DMS153 treated with DMSO at 0.1 percent for 48 hours (cell line): ENCODE data around the gene OTUD1.

Source experiments
- DNase-seq: peaks from one replicate; lab custom pipeline; 2025; ENCODE audit not compliant: unreplicated experiment; lab: John Stamatoyannopoulos, UW

Gene OTUD1

DNA sequence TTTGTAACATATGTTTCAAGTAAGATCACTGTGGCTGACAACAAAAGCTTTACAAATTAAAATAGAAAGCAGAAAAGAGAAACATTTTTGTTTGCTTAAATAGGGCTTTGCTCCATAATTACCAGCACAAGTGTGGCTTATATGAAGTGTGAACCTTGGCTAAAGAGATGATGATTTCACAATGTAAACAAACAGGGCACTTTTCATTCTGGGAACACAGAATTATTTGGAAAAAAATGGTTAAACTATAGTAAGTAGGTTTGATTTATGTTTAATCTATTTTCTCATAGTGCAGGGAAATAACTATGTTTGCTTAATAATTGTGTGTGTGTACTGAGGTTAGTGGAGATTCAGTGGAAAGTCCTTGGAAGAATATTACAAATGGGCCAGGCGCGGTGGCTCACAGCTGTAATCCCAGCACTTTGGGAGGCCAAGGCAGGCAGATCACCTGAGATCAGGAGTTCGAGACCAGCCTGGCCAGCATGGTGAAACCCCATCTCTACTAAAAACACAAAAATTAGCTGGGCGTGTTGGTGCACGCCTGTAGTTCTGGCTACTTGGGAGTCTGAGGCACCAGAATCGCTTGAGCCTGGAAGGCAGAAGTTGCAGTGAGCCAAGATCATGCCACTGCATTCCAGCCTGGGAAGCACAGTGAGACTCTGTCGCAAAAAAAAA lies 19.1 kb upstream of the OTUD1 start:
- DNase-seq, result no peak

DNA sequence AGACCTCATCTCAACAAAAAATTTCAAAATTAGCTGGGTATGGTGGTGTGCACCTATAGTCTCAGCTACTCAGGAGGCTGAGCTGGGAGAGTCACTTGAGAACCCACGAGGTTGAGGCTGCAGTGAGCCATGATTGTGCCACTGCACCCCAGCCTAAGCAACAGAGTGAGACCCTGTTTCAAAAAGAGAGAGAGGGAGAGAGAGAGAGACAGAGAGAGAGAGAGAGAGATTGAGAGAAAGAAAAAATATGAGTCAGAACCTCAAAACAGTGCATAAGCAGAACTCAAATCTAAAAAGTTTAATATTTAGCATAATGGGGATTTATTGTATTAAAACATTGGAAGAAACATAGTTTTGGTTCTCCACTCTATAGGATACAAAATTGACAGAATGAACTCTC lies 17.5 kb upstream of the OTUD1 start:
- no peak for DNase-seq

DNA sequence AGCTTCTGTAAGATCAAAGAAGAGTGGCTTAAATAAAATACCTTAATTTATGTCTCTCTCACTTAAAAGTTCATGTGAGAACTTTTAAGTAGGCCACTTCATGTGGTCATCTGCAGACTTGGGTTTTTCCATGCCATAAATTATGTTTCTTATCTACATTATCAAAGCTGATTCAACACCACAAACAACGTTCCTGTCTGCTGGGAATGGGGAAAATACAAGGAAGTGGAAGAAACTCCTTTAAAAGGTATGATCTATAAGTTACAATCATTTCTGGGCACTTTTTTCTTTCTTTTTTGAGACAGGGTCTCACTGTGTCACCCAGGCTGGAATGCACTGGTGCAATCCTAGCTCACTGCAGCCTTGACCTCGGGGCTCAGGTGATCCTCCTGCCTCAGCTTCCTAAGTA lies 16.9 kb upstream of the OTUD1 start:
- DNase-seq, result no peak

DNA sequence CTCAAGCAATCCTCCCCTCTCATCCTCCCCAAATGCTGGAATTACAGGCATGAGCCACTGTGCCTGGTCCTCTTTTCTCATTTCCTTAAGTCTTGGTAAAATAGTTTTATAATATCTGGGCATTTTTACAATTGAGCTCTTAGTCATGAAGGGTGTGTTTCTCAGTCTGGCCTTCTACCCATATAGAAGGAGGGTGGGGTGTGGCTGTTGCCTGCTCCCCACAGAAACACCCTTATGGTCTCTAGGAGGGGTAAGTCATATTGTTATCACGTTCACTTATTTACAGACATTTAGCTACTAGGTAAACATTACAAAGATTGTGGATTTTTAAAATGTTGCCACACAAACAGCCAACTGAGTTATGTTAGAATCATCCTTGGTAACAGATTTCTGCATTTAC lies 6.7 kb upstream of the OTUD1 start:
- DNase-seq, result no peak

DNA sequence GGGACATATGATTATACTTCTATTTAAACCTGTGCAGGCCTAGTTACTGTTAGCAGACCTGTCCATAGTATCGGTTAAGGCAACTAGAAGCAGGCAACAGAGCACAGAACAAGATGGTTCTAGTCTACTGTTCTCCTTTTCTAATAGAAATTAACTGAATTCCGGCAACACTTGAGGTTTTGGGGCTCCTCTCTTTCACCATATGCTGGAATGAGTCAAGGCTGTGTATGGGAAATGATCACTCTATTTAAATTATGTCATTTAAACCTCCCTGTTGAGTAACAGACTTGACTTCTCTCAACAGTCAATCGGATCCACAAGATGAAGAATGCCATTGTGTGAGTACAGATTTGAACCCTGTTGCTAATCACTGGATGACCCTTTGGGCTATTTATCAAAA lies 6.2 kb upstream of the OTUD1 start:
- DNase-seq, result no peak

DNA sequence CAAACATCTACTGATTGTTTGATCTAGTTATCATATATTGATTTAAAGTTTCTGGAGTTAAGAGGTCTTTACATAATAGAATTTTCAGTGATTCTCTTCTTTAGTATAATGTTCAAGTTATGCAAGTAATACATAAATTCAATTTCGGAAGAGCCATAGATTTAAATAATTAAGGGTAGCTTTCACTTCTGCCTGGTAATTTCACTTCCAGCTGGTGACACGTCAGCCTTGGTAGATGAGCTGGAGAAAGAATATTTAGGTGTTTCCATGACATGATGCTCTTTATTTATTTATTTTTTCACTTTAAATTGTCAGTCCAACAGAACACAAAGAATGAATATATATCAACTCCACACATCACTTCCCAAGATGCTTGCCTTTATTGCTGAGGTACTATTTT lies 5.2 kb upstream of the OTUD1 start:
- no peak for DNase-seq

DNA sequence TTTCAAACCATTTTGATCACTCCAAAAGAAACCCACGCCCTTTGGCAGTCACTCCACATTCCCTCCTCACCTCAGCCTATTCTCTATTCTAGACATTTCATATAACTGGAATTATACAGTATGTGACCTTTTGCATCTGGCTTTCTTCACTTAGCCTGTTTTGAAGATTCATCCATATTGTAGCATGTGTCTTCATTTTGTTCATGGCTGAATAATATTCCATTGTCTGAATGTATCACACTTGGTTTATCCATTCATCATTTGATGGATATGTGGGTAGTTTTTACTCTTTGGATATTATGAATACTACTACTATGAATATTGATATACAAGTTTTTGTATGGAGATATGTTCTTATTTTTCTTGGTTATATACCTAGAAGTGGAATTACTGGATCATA lies 3.5 kb upstream of the OTUD1 start:
- DNase-seq, result no peak

DNA sequence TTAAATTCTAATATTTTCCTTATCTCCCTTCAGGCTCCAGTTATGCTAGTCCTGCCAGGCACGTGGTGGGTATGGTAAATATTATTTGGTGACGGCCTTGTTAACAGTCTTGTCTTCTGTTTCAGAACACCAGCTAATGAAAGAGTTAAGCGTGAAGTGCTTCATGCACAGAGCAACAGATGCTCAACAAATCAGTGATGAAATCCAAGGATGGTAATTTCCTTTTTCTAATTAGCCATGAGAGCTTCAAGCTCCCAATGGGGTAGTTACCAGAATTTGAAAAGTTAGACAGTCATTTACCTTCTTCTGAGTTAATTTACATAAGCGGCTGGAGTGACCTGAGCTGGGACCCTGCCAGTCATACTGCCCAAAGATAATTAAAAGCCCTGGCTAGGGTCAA lies 1.9 kb upstream of the OTUD1 start:
- DNase-seq, result no peak

DNA sequence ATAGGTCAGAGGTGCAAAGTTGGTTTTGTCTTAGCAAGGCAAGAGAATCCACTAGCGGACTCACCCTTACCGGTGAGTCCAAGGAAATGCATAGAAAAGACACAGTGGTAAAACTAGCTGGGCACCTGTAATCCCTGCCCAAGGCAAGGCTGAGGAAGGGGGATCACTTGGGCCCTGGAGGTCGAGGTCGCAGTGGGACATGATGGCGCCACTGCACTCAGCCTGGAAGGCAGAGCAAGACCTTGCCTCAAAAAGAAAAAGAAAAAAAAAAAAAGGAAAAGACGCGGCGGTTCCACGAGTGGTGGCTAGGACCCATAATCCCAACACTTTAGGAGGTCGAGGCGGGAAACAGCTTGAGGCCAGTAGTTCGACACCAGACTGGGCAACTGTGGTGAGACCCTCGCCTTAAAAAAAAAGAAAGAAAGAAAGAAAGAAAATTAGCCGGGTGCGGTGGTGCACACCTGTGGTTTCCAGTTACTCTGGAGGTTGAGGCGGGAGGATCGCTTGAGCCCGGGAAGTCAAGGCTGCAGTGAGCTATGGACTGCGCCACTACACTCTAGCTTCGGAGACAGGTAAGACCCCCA lies 820 bp upstream of the OTUD1 start:
- DNase-seq, result no peak

DNA sequence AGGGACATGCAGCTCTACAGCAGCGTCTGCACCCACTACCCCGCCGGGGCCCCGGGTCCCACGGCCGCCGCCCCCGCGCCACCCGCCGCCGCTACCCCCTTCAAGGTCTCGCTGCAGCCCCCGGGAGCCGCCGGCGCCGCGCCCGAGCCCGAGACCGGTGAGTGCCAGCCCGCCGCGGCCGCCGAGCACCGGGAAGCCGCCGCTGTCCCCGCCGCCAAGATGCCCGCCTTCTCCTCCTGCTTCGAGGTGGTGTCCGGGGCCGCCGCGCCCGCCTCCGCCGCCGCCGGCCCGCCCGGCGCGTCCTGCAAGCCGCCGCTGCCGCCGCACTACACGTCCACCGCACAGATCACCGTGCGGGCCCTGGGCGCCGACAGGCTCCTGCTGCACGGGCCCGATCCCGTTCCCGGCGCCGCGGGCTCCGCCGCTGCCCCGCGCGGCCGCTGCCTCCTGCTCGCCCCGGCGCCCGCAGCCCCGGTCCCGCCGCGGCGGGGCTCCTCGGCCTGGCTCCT lies 631 bp downstream of the OTUD1 start:
- no peak for DNase-seq

DNA sequence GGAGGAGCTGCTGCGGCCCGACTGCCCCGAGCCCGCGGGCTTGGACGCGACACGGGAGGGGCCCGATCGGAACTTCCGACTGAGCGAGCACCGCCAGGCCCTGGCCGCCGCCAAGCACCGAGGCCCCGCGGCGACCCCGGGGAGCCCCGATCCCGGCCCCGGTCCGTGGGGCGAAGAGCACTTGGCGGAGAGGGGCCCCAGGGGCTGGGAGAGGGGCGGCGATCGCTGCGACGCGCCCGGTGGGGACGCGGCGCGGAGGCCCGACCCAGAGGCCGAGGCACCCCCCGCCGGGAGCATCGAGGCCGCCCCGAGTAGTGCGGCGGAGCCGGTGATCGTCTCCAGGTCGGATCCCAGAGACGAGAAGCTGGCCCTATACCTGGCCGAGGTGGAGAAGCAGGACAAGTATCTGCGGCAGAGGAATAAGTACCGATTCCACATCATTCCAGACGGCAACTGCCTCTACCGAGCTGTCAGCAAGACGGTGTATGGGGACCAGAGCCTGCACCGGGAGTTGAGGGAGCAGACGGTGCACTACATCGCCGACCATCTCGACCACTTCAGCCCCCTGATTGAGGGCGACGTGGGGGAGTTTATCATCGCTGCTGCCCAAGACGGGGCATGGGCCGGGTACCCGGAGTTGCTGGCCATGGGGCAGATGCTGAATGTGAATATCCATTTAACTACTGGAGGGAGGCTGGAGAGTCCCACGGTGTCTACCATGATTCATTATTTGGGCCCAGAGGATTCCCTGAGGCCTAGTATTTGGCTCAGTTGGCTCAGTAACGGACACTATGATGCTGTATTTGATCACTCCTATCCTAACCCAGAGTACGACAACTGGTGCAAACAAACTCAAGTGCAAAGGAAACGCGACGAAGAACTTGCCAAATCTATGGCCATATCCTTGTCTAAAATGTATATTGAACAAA lies 1.4 kb downstream of the OTUD1 start:
- DNase-seq, result no peak

DNA sequence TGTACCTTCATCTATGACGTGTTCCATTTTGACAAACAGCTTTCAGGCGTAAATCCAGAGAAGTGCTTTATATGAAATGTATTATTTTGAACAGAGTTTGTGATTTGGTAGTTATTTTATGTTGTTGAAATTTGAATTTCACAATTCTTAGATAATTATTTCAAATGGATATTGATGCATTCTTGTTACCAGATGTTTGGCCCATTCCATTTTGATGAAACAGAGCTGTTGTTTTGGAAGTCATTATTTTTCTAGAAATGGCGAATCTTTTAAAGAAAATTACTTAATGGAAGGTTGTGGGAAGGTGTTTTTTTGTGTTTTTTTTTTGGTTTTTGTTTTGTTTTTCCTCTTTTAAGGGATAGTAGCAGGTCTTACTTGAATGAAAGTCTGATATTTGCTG lies 2.4 kb downstream of the OTUD1 start:
- no peak for DNase-seq

DNA sequence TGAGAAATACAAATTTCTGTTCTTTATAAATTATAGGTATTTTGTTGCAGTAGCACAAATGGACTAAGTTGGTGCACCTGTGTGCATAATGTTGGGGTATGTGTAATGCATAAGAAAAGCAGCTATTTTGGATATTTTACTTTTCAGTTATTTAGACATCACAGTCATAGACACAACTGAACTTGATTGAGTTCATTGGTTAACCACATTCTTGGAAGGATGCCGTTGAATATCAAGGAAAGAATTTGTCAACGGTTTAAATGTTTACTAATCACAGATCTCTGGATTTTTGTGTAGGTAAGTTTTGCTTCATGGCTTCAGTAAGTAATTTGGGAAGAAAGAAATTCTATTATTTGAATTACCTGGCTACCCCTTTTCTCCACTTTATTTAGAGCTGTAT lies 4.1 kb downstream of the OTUD1 start:
- DNase-seq, result no peak

DNA sequence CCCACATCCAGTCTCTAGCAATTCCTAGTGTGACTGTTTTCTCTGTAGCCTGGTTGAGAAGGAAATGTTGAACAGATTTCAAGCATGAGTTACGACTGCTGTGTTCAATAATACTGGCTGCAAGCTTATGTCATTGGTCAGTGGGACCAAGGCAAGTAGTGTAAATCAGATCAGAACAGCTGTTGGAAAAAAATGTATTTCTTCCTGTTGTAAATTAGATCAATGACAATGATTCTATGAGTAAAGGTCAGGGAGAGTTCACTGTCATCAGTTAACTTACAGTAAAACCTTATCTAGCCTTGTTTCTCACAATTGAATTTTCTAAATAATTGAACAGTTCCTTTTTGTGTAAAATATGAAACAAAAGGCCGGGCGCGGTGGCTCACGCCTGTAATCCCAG lies 6.7 kb downstream of the OTUD1 start:
- DNase-seq, result no peak

DNA sequence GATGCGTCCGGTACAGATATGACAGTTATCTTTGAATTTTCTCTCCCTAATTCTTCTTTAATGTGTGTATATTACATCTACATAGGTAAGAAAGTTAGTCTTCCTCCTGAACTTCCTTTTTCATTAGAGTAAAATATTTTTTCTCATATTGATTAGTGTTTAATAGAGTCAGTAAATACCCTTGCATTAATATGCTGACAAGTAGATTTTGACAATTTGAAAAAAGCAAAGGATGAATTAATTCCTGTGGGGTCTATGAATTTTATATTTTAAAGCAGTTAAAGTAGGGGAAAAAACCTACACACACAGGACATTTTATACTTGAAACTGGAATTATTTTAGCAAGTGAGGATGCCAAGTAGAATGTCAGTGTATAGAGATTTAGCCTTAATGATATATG lies 9.4 kb downstream of the OTUD1 start:
- DNase-seq, result no peak

DNA sequence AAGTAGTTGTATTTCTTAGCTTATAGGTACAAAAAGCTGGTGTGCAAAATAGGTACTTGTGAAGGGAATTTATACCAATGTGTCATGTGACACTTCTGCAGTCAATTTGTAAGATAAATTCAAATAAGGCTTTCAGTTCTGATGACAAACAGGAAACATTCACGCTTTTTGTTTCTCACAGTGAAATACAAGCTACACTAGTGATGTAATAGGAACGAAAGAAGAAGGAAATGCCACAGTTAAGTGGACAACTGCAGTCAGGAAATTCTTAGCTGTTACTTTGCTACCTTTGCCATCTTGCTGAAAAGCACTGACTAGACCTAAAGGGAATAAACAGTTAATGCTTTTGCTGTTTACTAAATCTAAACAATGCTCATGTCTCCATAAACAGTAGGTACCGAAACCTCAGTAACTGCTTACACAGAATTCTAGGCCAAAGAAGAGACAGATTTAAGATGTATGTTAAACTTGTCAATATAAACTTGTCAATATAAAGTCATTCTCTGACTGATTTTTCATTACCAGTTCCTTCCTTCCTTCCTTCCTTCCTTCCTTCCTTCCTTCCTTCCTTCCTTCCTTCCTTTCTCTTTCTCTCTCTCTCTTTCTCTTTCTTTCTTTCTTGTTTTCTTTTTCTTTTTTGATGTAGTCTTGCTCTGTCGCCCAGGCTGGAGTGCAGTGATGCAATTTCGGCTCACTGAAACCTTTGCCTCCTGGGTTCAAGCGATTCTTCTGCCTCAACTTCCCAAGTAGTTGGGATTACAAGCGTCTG lies 10.1 kb downstream of the OTUD1 start:
- no peak for DNase-seq

DNA sequence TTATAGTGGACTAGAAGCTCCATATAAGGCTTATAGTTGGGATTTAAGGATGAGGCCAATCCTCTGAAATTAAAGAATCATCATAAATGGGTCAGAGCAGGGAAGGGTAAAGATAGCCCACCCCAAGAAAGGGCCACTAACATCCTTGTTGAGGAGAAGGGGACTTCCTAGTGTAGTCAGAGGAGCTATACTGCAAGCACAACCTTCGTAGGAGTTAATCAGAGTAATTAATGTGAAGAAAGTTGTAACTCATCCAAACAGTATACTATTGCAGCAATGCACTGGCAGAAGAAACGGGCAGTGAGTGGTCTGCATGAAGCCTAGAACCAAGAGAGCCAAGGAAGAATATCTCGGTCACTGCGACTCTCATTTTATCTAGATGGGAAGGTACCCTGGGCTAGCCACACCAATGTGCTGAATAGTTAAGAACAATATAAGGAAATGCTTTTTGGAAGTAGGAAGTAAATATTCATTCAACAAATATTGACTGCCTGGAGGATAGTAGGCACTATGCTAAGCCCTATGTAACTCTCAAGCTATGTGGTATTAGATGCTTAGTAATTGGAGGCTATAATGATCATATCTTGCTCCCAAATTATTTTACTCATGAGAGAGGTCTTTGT lies 13.3 kb downstream of the OTUD1 start:
- DNase-seq, result no peak

DNA sequence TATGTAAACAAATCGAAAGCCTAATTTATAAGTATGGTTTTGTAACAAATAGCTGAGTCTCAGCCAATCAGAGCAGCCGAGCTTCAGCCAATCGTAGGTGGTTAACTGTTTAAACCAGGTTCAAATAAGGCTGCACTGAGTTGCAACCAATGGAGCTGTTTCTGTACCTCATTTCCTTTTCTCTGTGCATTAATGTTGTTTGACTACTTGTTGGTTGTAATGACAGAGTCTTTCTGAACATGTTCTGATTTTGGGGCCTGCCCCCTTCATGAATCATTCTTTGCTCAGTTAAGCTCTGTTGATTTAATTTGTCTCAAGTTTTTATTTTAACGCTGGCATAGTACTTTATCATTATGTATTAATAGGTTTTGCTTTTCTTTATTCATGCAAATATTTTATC lies 14.6 kb downstream of the OTUD1 start:
- DNase-seq, result no peak

DNA sequence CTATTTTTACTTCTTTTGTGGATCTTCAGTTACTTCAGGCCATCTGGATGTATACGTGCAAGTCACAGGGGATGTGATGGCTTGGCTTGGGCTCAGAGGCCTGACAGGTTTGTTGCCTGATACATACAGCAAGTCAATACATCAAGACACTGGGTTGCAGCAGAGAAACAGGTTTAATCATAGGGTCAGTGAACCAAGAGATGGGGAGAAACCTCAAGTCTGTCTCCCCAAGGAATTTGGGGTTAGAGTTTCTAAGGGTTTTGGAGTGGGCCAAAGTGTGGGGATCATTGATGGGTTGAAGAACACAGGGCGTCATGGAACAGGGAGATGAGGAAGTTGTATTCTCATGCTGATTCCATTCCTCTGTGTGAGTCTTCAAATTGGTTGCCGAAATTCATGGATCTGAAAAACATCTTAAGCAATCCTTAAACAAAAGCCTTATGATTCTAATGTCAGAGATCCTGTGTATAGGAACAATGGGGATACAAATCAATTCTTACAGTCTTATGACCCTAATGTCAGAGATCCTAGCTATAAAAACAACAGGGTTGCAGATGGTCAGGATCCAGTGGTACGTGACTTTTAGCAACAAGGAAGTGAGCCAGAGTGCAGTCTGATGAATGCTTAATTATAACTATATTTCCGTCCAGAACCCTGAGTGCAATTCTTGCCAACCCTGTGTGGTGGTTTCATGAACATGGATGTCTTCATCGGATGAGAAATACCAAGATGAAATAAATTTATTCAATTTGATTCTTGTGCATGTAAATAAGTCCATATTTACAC lies 18.9 kb downstream of the OTUD1 start:
- no peak for DNase-seq

DNA sequence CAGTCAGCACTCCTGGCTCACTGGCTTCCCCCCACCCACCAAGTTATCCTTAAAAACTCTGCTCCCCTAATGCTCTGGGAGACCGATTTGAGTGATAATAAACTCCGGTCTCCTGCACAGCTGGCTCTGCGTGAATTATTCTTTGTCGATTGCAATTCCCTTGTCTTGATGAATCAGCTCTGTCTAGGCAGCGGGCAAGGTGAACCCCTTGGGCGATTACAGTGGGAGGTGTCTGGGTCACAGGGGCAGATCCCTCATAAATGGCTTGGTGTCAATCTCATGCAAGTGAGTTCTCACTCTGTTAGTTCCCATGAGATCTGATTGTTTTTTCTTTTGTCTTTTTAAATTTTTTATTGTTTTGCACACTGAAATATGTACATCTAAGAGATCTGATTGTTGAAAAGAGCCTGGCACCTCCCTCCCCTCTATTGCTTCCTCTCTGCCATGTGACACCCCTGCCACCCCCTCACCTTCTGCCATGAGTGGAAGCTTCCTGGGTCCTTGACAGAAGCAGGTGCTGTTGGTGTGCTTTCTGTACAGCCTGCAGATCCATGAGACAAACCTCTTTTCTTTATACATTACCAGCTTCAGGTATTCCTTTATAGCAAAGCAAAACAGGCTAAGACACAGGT lies 20.5 kb downstream of the OTUD1 start:
- DNase-seq, result no peak
